HCT116 (cell line): ENCODE measurements around the gene TAF4. TPM values are rescaled to one million over a fixed set of nuclear protein-coding genes. Genes with fewer than 3 reads are reported as not detected.

Source experiments
- ATAC-seq: fragments of 200-7000 bp; cut with Tn5 transposase; 2 replicates; pipeline ENCODE4 v1.9.1; 2020; ENCODE audit warnings: mild to moderate bottlenecking, moderate library complexity
- BruUV-seq: library from RNA; stranded (reverse); fragments of 400-500 nt; replicated peaks from 2 replicates; lab custom pipeline; 2021; lab: Mats Ljungman, UMichigan
- CTCF ChIA-PET: fragments of 300-600 bp; sonication (Branson Sonifier 250); formaldehyde crosslinking; loops from one replicate; lab custom pipeline; 2021; ENCODE audit warnings: antibody characterized with exemption; lab: Charles Lee
- POLR2A ChIA-PET: fragments of 300-600, 350-600 bp; sonication (Branson Sonifier 250); formaldehyde crosslinking; loops from one replicate; lab custom pipeline; 2021; ENCODE audit warnings: antibody characterized with exemption; lab: Charles Lee
- RAD21 ChIA-PET, 2 experiments: fragments of 300-600 bp; sonication (Branson Sonifier 250); formaldehyde crosslinking; loops; one replicate each; lab custom pipeline; 2023; ENCODE audit warnings: low total read pairs in 2 of 2; ENCODE audit not compliant: uncharacterized antibody in 2 of 2, unreplicated experiment in 2 of 2, low non-redundant PET in 1 of 2; lab: Charles Lee
- DNase-seq: peaks from one replicate; pipeline ENCODE4 v3.0.0-alpha.2; 2010; ENCODE audit warnings: low read depth, low spot score
- H2AFZ ChIP-seq: fragments of 200-600 bp; shearing (Covaris generic), sonication (generic); 2 replicates; pipeline ENCODE4 v1.6.1; 2017; ENCODE audit warnings: low read depth, mixed run types, mixed read lengths, antibody characterized with exemption, low read length; ENCODE audit not compliant: poor library complexity, severe bottlenecking
- H3K27ac ChIP-seq: 2 replicates; pipeline ENCODE4 v1.5.1; 2012; ENCODE audit warnings: low read depth, low read length
- H3K27me3 ChIP-seq: fragments of 200-600 bp; sonication (generic); 2 replicates; pipeline ENCODE4 v1.6.1; 2016; ENCODE audit warnings: mixed run types, low read length, mixed read lengths; ENCODE audit not compliant: insufficient read depth
- H3K36me3 ChIP-seq, 2 experiments: fragments of 200-500 bp in 1 of 2; fragments of 200-600 bp in 1 of 2; sonication (Bioruptor generic) in 1 of 2; sonication (generic) in 1 of 2; 2 replicates each; pipeline versions ENCODE4 v1.5.1 to v1.6.1; 2014 to 2016; ENCODE audit warnings: low read length in 2 of 2, inconsistent platforms in 1 of 2, mixed read lengths in 1 of 2, mixed run types in 1 of 2; ENCODE audit not compliant: insufficient read depth in 2 of 2, control insufficient read depth in 1 of 2
- H3K4me1 ChIP-seq, 2 experiments: fragments of 200-600 bp in 1 of 2; sonication (generic) in 1 of 2; 2 replicates each; pipeline versions ENCODE4 v1.5.1 to v1.6.1; 2012 to 2017; ENCODE audit warnings: low read length in 2 of 2, inconsistent platforms in 1 of 2, mild to moderate bottlenecking in 1 of 2, mixed read lengths in 1 of 2, mixed run types in 1 of 2, moderate library complexity in 1 of 2; ENCODE audit not compliant: insufficient read depth in 2 of 2, control insufficient read depth in 1 of 2
- H3K4me2 ChIP-seq: fragments of 200-600 bp; sonication (generic); 2 replicates; pipeline ENCODE4 v1.6.1; 2017; ENCODE audit warnings: mixed run types, low read length, mixed read lengths
- H3K4me3 ChIP-seq, 2 experiments: fragments of 200-600 bp in 1 of 2; sonication (generic) in 1 of 2; replicated peaks in 1 of 2; 2 replicates each; pipeline ENCODE4 v1.5.1; 2011 to 2016; ENCODE audit warnings: low read length in 2 of 2, control low read depth in 1 of 2, low read depth in 1 of 2, mild to moderate bottlenecking in 1 of 2, mixed read lengths in 1 of 2, mixed run types in 1 of 2
- H3K79me2 ChIP-seq: fragments of 200-600 bp; sonication (generic); 2 replicates; pipeline ENCODE4 v1.6.1; 2017; ENCODE audit warnings: mild to moderate bottlenecking, mixed run types, low read length, moderate library complexity, mixed read lengths; ENCODE audit not compliant: insufficient read depth
- H3K9ac ChIP-seq: fragments of 200-600 bp; sonication (generic); 2 replicates; pipeline ENCODE4 v1.6.1; 2016; ENCODE audit warnings: low read length, mixed read lengths
- H3K9me2 ChIP-seq: fragments of 200-600 bp; sonication (generic), shearing (Covaris generic); 2 replicates; pipeline ENCODE4 v1.6.1; 2017; ENCODE audit warnings: mixed run types, mild to moderate bottlenecking, moderate library complexity; ENCODE audit not compliant: insufficient read depth
- H3K9me3 ChIP-seq, 2 experiments: fragments of 200-500 bp in 1 of 2; fragments of 200-600 bp in 1 of 2; sonication (Bioruptor generic) in 1 of 2; sonication (generic) in 1 of 2; 2 replicates each; pipeline ENCODE4 v1.6.1; 2014 to 2017; ENCODE audit warnings: low read length in 2 of 2, mixed read lengths in 2 of 2, inconsistent platforms in 1 of 2, low read depth in 1 of 2, mild to moderate bottlenecking in 1 of 2, mixed run types in 1 of 2, moderate library complexity in 1 of 2; ENCODE audit not compliant: control insufficient read depth in 1 of 2, insufficient read depth in 1 of 2
- H4K20me1 ChIP-seq: fragments of 200-600 bp; sonication (generic), shearing (Covaris generic); 2 replicates; pipeline ENCODE4 v1.6.1; 2017; ENCODE audit warnings: mixed run types, mild to moderate bottlenecking, moderate library complexity; ENCODE audit not compliant: insufficient read depth
- CBX3 ChIP-seq: IDR thresholded peaks from 2 replicates; pipeline ENCODE4 v1.6.1; 2012; ENCODE audit warnings: low read depth
- CEBPB ChIP-seq: IDR thresholded peaks from 2 replicates; pipeline ENCODE4 v1.6.1; 2012; ENCODE audit warnings: low read depth
- ELF1 ChIP-seq: IDR thresholded peaks from 2 replicates; pipeline ENCODE4 v1.6.1; 2012; ENCODE audit warnings: low read depth, borderline replicate concordance
- EZH2 ChIP-seq: fragments of 200-600 bp; sonication (generic); IDR thresholded peaks from 2 replicates; pipeline ENCODE4 v1.6.1; 2017; ENCODE audit warnings: antibody characterized with exemption, mixed run types
- EZH2phosphoT487 ChIP-seq: fragments of 200-600 bp; IDR thresholded peaks from 2 replicates; pipeline ENCODE4 v1.6.1; 2018; ENCODE audit warnings: antibody characterized with exemption, borderline replicate concordance
- FOSL1 ChIP-seq: IDR thresholded peaks from 2 replicates; pipeline ENCODE4 v1.6.1; 2012; ENCODE audit warnings: low read depth
- JUND ChIP-seq: IDR thresholded peaks from 2 replicates; pipeline ENCODE4 v1.6.1; 2012
- RAD21 ChIP-seq: IDR thresholded peaks from 2 replicates; pipeline ENCODE4 v1.6.1; 2012; ENCODE audit warnings: low read depth, mild to moderate bottlenecking
- SIN3A ChIP-seq: IDR thresholded peaks from 2 replicates; pipeline ENCODE4 v1.6.1; 2012; ENCODE audit warnings: low read depth
- SP1 ChIP-seq: IDR thresholded peaks from 2 replicates; pipeline ENCODE4 v1.6.1; 2012; ENCODE audit warnings: low read depth
- SRF ChIP-seq: IDR thresholded peaks from 2 replicates; pipeline ENCODE4 v1.6.1; 2012; ENCODE audit warnings: low read depth
- YY1 ChIP-seq: IDR thresholded peaks from 2 replicates; pipeline ENCODE4 v1.6.1; 2011; ENCODE audit warnings: low read length, low read depth, moderate library complexity, mild to moderate bottlenecking; ENCODE audit not compliant: insufficient replicate concordance; ENCODE audit errors: extremely low read depth
- ZFX ChIP-seq: fragments of 450-650 bp; IDR thresholded peaks from 2 replicates; pipeline ENCODE4 v1.6.1; 2017
- ZNF274 ChIP-seq: fragments of 200-500 bp; sonication (Bioruptor generic); IDR thresholded peaks from 2 replicates; pipeline ENCODE4 v1.6.1; 2014; ENCODE audit warnings: mild to moderate bottlenecking, low read depth, low read length, inconsistent platforms
- intact Hi-C: fragments of 100-400 bp; cut with micrococcal nuclease; formaldehyde crosslinking; loops from 2 replicates; pipeline ENCODE4 v1.10.0; 2022
- total RNA-seq: library from RNA; stranded (reverse); gene quantifications from one replicate; pipeline ENCODE4 v1.2.1, GENCODE V29; 2021; ENCODE audit not compliant: unreplicated experiment
- TF ChIP-seq, protein P1 (sequence below), 3 experiments: fragments of 200-600 bp in 1 of 3; sonication (generic) in 1 of 3; IDR thresholded peaks in 2 of 3; conservative IDR thresholded peaks in 1 of 3; 2 replicates each; pipeline ENCODE4 v1.5.1; 2012 to 2017; ENCODE audit warnings: low read depth in 2 of 3, low read length in 2 of 3, antibody characterized with exemption in 1 of 3, borderline replicate concordance in 1 of 3, control low read depth in 1 of 3, mild to moderate bottlenecking in 1 of 3, mixed read lengths in 1 of 3, mixed run types in 1 of 3, moderate library complexity in 1 of 3; ENCODE audit not compliant: insufficient read depth in 1 of 3
- TF ChIP-seq, protein P2 (sequence below): IDR thresholded peaks from 2 replicates; pipeline ENCODE4 v1.6.1; 2011; ENCODE audit warnings: mild to moderate bottlenecking, low read length, moderate library complexity; ENCODE audit not compliant: insufficient replicate concordance; ENCODE audit errors: extremely low read depth

Gene TAF4
- total RNA-seq, 1 experiment from 2014 or later: 26.8 TPM

DNA sequence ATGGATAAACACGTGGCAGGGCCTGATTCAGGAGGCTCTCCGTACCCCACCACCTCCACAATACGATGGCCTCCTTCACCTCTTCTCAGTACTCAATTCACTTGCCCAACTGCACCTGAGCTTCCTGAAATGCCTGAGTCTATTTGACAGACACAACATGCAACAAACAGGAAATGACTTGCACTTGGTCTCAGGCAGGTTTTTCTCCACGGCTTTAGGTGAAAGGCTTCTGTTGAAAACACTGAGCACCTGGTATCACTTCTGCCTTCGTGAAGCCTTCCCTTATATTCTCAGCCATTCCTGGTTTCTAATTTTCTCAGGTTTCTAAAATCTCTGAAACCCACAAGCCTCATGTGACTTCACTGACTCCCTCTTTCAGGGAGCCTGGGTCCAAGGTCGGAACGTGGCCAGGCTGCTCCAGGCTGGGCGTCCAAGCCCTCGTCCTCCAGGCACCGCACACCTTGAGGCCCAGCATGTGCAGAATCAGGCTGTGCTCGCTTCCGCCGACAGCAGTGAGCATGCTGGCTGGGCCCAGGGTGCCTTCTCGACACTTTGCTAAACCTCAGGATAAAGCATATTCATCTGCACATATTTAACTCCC, 34.7 kb downstream of the TAF4 start:
- Histone ChIP-seq H3K79me2 (peaks cover 93% of the 10 kb centered on the region), H3K9me3 (no peaks in the 10 kb centered on the region), H3K27ac (no peak overlapping the region), H3K36me3 (no peaks in the 10 kb centered on the region; a peak in 1 of 4 replicates), H3K9me2 (no peaks in the 10 kb centered on the region), H3K27me3 (no peaks in the 10 kb centered on the region), H3K4me3 (no peak overlapping the region), H3K9ac (no peak overlapping the region), H4K20me1 (no peaks in the 10 kb centered on the region), H3K4me2 (no peak overlapping the region), H3K4me1 (no peaks in the 10 kb centered on the region), H2AFZ (no peak overlapping the region)
- ATAC-seq (no peak), DNase-seq (no peak)
- ChIA-PET RAD21 (no interaction called here), POLR2A (no interaction called here), CTCF (no interaction called here)
- BruUV-seq: no TSS peak
- intact Hi-C loops: no loop called here
- TF ChIP-seq, protein P1, sequence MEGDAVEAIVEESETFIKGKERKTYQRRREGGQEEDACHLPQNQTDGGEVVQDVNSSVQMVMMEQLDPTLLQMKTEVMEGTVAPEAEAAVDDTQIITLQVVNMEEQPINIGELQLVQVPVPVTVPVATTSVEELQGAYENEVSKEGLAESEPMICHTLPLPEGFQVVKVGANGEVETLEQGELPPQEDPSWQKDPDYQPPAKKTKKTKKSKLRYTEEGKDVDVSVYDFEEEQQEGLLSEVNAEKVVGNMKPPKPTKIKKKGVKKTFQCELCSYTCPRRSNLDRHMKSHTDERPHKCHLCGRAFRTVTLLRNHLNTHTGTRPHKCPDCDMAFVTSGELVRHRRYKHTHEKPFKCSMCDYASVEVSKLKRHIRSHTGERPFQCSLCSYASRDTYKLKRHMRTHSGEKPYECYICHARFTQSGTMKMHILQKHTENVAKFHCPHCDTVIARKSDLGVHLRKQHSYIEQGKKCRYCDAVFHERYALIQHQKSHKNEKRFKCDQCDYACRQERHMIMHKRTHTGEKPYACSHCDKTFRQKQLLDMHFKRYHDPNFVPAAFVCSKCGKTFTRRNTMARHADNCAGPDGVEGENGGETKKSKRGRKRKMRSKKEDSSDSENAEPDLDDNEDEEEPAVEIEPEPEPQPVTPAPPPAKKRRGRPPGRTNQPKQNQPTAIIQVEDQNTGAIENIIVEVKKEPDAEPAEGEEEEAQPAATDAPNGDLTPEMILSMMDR (IDR thresholded peaks at IDR 0.05 in 2 of 3, conservative IDR thresholded peaks at IDR 0.05 in 1 of 3; ENCODE audit: borderline replicate concordance in 1 of 3, insufficient read depth in 1 of 3, low read depth in 2 of 3, low read length in 2 of 3): no peak
- TF ChIP-seq SP1: no peak
- no peak for TF ChIP-seq JUND
- no peak for TF ChIP-seq EZH2phosphoT487
- TF ChIP-seq SRF: no peak
- TF ChIP-seq, protein P2, sequence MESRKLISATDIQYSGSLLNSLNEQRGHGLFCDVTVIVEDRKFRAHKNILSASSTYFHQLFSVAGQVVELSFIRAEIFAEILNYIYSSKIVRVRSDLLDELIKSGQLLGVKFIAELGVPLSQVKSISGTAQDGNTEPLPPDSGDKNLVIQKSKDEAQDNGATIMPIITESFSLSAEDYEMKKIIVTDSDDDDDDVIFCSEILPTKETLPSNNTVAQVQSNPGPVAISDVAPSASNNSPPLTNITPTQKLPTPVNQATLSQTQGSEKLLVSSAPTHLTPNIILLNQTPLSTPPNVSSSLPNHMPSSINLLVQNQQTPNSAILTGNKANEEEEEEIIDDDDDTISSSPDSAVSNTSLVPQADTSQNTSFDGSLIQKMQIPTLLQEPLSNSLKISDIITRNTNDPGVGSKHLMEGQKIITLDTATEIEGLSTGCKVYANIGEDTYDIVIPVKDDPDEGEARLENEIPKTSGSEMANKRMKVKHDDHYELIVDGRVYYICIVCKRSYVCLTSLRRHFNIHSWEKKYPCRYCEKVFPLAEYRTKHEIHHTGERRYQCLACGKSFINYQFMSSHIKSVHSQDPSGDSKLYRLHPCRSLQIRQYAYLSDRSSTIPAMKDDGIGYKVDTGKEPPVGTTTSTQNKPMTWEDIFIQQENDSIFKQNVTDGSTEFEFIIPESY: no peak
- no peak for TF ChIP-seq ELF1
- no peak for TF ChIP-seq RAD21
- no peak for TF ChIP-seq ZNF274
- no peak for TF ChIP-seq EZH2
- TF ChIP-seq CBX3: no peak
- no peak for TF ChIP-seq YY1
- no peak for TF ChIP-seq FOSL1
- TF ChIP-seq CEBPB: no peak
- no peak for TF ChIP-seq ZFX
- TF ChIP-seq SIN3A: no peak
